Choroid plexus epithelial cell (primary cell): Measurements from ENCODE around the gene EIF4H.
"Not testable (repeated sequence)": the region's sequence is repeated elsewhere in the genome, so short reads cannot be mapped to it uniquely, and the experiment has no call there.

Experiments used
- DNase-seq: peaks from one replicate; pipeline ENCODE4 v3.0.0-alpha.2; 2010; ENCODE audit warnings: low read depth
- H3K4me3 ChIP-seq: 2 replicates; pipeline ENCODE4 v1.5.1; 2011; ENCODE audit warnings: low read depth, mild to moderate bottlenecking, control low read depth, low read length, moderate library complexity
- TF ChIP-seq, protein P1 (sequence below): conservative IDR thresholded peaks from 2 replicates; pipeline ENCODE4 v1.5.1; 2011; ENCODE audit warnings: low read depth, mild to moderate bottlenecking, control low read depth, inconsistent platforms, low read length, moderate library complexity

The EIF4H gene

DNA sequence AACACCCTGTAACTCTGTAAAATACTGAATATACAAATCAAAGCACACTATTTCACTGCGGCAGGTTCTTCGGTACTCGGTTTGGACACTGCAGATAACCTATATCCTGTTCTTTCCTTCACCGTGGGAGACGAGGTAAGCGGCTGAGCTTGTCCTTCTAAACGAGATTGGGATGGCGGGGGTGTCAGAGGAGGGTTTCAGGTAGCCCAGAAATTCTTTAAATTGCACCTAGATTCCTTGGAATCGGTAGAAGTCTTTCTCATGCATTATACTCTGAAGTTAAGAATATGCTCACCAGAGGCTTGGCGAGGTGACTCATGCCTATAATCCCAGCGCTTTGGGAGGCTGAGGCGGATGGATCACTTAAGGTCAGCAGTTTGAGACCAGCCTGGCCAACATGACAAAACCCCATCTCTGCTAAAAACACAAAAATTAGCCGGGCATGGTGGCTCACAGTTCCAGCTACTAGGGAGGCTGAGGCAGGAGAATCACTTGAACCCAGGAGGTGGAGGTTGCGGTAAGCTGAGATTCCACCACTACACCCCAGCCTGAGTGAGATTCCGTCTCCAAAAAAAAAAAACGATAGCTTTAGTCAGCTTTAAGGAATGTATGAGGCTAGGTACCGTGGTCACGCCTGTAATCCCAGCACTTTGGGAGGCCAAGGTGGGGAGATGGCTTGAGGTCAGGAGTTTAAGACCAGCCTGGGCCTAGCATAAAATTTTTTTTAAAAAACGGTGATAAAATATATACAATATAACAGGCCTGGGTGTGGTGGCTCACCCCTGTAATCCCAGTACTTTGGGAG is 25.6 kb downstream of the EIF4H start:
- TF ChIP-seq, protein P1, sequence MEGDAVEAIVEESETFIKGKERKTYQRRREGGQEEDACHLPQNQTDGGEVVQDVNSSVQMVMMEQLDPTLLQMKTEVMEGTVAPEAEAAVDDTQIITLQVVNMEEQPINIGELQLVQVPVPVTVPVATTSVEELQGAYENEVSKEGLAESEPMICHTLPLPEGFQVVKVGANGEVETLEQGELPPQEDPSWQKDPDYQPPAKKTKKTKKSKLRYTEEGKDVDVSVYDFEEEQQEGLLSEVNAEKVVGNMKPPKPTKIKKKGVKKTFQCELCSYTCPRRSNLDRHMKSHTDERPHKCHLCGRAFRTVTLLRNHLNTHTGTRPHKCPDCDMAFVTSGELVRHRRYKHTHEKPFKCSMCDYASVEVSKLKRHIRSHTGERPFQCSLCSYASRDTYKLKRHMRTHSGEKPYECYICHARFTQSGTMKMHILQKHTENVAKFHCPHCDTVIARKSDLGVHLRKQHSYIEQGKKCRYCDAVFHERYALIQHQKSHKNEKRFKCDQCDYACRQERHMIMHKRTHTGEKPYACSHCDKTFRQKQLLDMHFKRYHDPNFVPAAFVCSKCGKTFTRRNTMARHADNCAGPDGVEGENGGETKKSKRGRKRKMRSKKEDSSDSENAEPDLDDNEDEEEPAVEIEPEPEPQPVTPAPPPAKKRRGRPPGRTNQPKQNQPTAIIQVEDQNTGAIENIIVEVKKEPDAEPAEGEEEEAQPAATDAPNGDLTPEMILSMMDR: no peak
- H3K4me3 ChIP-seq: no peak overlapping the region
- peak; percentile 47 for DNase-seq

DNA sequence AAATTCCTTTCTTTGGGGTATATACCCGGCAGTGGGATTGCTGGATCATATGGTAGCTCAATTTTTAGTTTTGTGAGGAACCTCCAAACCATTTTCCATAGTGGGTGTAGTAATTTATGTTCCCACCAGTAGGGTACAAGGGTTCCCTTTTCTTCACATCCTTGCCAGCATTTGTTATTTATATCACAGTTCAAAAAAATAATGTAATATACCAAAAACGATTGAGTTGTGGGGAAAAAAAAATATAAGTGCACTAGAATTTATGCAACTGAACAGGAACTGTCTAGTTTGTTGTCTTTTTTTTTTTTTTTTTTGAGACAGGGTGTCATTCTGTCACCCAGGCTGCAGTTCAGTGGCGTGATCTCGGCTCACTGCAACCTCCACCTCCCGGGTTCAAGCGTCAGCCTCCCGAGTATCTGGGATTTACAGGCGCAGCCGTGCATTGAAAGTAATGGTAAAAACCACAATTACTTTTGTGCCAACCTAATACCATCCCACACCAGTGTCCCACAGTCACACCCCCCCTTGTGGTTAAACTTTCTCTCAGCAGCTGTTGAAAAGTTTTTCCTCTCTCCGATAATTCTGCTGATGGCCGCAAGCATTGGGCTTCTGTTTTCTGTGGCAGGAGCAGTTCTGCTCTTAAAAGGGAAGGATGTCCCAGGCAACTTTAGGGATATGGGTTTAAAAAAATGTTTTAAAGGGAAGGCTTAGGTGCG is 28.8 kb downstream of the EIF4H start:
- peak; percentile 63 for DNase-seq

DNA sequence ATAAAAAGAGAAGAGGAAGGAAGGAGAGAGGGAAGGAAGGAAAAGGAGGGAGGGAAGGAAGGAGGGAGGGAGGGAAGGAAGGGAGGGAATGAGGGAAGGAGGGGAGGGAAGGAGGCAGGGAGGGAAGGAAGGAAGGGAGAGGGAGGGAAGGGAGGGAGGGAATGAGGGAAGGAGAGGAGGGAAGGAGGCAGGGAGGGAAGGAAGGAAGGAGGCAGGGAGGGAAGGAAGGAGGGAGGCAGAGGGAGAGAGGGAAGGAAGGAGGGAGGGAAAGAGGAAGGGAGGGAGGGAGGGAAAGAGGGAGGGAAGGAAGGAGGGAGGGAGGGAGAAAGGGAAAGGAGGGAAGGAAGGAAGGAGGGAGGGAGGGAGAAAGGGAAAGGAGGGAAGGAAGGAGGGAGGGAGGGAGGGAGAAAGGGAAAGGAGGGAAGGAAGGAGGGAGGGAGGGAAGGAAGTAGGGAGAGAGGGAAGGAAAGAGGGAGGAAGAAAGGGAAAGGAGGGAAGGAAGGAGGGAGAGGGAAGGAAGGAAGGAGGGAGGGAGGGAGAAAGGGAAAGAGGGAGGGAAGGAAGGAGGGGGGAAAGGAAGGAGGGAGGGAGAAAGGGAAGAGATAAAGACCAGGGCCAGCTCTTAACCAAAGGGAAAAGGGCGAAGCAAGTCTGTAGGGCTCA is 29.9 kb downstream of the EIF4H start:
- no peak for DNase-seq
- no peak overlapping the region for H3K4me3 ChIP-seq
- TF ChIP-seq, protein P1: no peak

More for the DNA sequence above, 28.8 kb downstream of the EIF4H start:
- TF ChIP-seq, protein P1: peak; percentile 73
- no peak overlapping the region for H3K4me3 ChIP-seq

DNA sequence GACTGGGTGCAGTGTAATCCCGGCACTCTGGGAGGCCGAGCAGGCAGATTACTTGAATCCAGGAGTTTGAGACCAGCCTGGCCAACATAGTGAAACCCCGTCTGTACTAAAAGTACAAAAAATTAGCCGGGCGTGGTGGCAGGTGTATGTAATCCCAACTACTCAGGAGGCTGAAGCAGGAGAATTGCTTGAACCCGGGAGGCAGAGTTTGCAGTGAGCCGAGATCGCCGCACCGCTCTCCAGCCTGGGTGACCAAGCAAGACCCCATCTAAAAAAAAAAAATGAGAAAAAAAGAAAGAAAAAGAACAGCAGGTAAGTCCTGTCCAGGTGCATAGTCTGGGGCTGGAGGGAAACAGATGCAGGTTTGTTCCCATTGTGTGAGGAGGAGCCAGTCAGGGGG is 31.9 kb downstream of the EIF4H start:
- not testable (repeated sequence) for DNase-seq, H3K4me3 ChIP-seq

DNA sequence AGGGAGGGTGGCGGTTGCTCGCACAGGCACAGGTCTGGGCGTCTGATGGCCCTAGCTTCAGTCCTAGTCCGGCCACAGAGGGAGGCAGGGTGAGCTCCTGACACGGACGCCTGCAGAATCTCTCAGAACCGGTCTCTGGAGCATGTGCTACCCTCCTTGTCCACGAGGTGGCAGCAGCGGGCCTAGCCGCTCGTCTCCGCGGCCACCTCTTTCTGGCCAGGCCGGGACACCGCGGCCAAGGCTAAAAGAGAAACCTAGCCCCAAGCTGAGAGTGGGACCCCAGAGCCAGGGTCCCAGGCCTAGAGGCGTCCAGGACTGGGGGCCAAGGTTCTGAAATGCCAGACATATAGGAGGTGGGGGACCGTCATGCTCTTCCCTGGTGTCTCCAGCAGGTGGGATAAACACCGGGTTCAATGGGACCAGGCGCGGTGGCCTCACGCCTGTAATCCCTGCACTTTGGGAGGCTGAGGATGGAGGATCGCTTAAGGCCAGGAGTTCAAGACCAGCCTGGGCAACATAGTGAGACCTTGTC is 32.5 kb downstream of the EIF4H start:
- peak overlapping the region; percentile 28 for H3K4me3 ChIP-seq
- DNase-seq: peak; percentile 75
- TF ChIP-seq, protein P1: peak; percentile 92

DNA sequence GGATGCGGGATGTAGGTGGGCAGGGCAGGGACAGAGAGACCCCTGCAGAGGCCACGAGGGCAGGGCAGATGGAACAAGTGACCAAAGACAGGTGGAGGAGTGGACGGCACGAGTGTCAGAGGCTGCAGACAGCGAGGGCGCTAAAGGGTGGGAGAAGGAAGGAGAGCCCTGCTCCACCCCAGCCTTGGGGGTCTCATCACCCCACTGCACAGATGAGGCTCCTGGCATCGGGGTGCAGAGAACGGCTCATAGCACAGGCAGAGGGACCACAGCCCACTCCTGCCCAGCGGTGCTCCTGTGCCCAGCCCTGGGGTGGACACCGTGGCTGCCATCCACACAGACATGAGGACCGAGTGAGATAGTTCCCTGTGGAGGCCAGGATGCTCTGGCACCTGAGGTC is 33.4 kb downstream of the EIF4H start:
- no peak for DNase-seq
- TF ChIP-seq, protein P1: no peak
- H3K4me3 ChIP-seq: no peak overlapping the region

DNA sequence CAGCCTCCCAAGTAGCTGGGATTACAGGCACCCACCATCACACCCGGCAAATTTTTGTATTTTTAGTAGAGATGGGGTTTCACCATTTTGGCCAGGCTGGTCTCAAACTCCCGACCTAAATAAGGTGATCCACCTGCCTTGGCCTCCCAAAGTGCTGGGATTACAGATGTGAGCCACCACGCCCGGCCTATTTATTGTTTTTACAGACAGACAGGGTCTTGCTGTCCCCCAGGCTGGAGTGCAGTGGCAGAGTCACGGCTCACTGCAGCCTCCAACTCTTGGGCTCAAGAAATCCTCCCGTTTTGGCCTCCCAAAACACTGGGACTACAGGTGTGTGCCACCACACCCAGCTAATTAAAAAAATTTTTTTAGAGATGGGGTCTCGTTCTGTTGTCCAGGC is 34.1 kb downstream of the EIF4H start:
- H3K4me3 ChIP-seq, DNase-seq: not testable (repeated sequence)
